Activated naive CD8-positive, alpha-beta T cell treated with anti-CD3 and anti-CD28 coated beads for 36 hours (primary cell): ENCODE measurements around the gene ZGPAT. TPM values are rescaled to one million over a fixed set of nuclear protein-coding genes. Genes with fewer than 3 reads are reported as not detected.
"Not testable (repeated sequence)": the region's sequence is repeated elsewhere in the genome, so short reads cannot be mapped to it uniquely, and the experiment has no call there.

Experiments
- DNase-seq: peaks from one replicate; pipeline ENCODE4 v3.0.0; 2021
- H3K27ac Mint-ChIP-seq: one replicate; pipeline ENCODE4 v1.8.0; 2022; ENCODE audit warnings: mild to moderate bottlenecking, moderate library complexity, mixed read lengths
- H3K27me3 Mint-ChIP-seq: one replicate; pipeline ENCODE4 v1.8.0; 2022; ENCODE audit warnings: mild to moderate bottlenecking, mixed read lengths
- H3K36me3 Mint-ChIP-seq: one replicate; pipeline ENCODE4 v1.8.0; 2021; ENCODE audit warnings: mild to moderate bottlenecking, mixed read lengths
- H3K4me1 Mint-ChIP-seq: one replicate; pipeline ENCODE4 v1.8.0; 2021; ENCODE audit warnings: mixed read lengths
- H3K4me3 Mint-ChIP-seq: one replicate; pipeline ENCODE4 v1.8.0; 2022; ENCODE audit warnings: mild to moderate bottlenecking, moderate library complexity, mixed read lengths
- H3K9me3 Mint-ChIP-seq: one replicate; pipeline ENCODE4 v1.8.0; 2022; ENCODE audit warnings: mixed read lengths
- total RNA-seq, 2 experiments: library from RNA; stranded (reverse); gene quantifications; one replicate each; pipeline ENCODE4 v1.2.3, GENCODE V29; 2021

The ZGPAT gene
- total RNA-seq, 2 experiments from 2014 or later, result 22.0 to 22.1 TPM

DNA sequence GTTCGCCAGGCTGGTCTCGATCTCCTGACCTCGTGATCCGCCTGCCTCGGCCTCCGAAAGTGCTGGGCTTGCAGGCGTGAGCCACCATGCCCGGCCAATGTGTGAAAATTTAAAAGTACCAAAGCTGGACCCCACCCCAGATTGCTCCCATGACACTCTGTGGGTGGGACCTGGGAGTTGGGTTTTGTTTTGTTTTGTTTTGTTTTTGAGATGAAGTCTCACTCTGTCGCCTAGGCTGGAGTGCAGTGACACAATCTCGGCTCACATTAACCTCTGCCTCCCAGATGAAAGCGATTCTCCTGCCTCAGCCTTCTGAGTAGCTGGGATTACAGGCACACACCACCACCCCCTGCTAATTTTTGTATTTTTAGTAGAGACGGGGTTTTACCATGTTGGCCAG, 36.1 kb upstream of the ZGPAT start:
- H3K9me3 Mint-ChIP-seq, H3K27ac Mint-ChIP-seq: not testable (repeated sequence)
- H3K36me3 Mint-ChIP-seq, result peaks cover 12% of the 10 kb centered on the region

DNA sequence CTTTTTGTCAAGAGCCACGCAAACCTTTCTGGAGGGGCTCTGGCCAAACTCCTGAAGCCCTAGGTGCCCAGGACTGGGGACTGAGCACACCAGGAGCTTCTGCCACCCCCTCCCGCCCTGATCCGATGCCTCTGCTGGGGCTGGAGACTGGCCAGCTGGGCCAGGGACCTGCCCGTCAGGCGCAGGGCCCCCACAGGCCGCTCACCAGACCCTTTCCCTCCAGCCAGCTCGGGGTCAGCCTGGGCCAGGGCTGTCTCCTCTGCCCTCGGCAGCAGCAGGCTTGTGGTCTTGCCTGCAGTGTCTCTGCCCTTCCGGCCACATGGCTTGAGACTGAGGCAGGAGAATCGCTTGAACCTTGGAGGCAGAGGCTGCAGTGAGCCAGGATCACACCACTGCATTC, 35.2 kb upstream of the ZGPAT start:
- Mint-ChIP-seq H3K4me3 (no peak overlapping the region), H3K4me1 (no peaks in the 10 kb centered on the region), H3K9me3 (no peaks in the 10 kb centered on the region), H3K36me3 (peaks cover 14% of the 10 kb centered on the region), H3K27ac (no peak overlapping the region), H3K27me3 (no peaks in the 10 kb centered on the region)
- no peak for DNase-seq

More for the DNA sequence above, 36.1 kb upstream of the ZGPAT start:
- H3K4me3 Mint-ChIP-seq, DNase-seq, H3K4me1 Mint-ChIP-seq, H3K27me3 Mint-ChIP-seq: not testable (repeated sequence)

DNA sequence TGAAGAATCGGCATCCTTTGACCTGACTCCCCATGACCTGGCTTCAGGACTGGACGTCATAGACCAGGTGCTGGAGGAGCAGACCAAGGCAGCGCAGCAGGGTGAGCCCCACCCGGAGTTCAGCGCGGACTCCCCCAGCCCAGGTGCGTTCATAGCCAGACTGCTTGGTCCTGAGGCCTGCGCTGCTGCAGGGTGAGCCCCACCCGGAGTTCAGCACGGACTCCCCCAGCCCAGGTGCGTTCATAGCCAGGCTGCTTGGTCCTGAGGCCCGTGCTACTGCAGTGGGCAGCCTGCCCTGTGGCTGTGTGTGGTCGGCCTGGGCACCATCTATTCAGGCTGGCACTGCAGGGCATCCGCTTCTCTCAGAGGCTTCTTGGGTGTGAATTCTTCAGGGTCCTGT, 33.9 kb upstream of the ZGPAT start:
- no peaks in the 10 kb centered on the region for H3K4me1 Mint-ChIP-seq
- no peaks in the 10 kb centered on the region for H3K27me3 Mint-ChIP-seq
- peaks cover 17% of the 10 kb centered on the region for H3K36me3 Mint-ChIP-seq
- H3K4me3 Mint-ChIP-seq, result no peak overlapping the region
- no peak for DNase-seq
- no peaks in the 10 kb centered on the region for H3K9me3 Mint-ChIP-seq
- H3K27ac Mint-ChIP-seq, result no peak overlapping the region

DNA sequence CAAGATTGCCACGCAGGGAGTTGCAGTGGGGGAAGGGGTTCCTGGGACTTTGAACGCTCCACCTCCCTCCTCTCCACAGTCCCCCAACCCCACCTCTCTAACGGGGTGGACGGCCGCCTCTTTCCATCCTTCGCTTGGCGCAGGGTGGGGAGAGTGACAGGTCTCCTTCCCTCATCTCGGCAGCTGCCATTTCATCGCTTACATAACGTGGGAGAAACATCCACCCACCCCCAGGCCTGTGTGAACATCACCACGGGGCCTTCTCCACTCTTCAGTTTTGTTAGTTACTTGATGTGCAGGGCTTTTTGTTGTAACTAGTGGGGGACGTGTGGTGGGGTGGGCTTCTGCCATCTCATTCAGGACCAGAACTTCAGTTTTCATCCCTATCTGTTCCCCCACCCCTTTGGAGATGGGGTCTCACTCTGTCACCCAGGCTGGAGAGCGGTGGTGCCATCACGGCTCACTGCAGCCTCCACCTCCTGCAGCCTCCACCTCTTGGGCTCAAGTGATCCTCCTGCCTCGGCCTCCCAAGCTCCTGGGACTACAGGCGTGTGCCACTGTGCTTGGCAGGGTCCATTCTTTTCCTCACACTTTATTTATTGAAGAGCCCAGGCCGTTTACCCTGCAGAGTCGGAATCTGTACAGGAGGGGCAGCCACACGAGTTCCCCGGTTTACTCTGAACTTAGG, 32.0 kb upstream of the ZGPAT start:
- no peaks in the 10 kb centered on the region for H3K9me3 Mint-ChIP-seq
- H3K27ac Mint-ChIP-seq, result no peak overlapping the region
- no peaks in the 10 kb centered on the region for H3K27me3 Mint-ChIP-seq
- no peak overlapping the region for H3K4me3 Mint-ChIP-seq
- no peaks in the 10 kb centered on the region for H3K4me1 Mint-ChIP-seq
- peaks cover 11% of the 10 kb centered on the region for H3K36me3 Mint-ChIP-seq
- no peak for DNase-seq

DNA sequence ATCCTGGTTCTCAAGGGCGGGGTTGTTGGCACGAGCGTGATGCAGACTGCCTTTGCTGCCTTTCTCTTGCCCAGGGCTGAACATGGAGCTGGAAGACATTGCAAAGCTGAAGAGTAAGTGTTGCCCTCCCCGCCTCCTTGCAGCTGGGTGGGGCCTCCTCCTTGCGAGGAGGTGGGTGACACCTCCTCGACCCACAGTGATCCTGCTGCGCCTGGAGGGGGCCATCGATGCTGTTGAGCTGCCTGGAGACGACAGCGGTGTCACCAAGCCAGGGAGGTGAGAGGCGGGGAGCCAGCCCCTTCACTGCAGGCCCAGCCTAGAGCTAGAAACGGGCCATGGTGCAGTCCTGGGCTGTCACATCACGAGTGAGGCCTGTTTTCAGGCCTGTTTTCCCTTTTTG, 29.8 kb upstream of the ZGPAT start:
- Mint-ChIP-seq H3K27me3 (no peaks in the 10 kb centered on the region), H3K4me3 (no peak overlapping the region), H3K27ac (no peak overlapping the region), H3K4me1 (peaks cover 3% of the 10 kb centered on the region), H3K9me3 (no peaks in the 10 kb centered on the region), H3K36me3 (peaks cover 11% of the 10 kb centered on the region)
- no peak for DNase-seq

DNA sequence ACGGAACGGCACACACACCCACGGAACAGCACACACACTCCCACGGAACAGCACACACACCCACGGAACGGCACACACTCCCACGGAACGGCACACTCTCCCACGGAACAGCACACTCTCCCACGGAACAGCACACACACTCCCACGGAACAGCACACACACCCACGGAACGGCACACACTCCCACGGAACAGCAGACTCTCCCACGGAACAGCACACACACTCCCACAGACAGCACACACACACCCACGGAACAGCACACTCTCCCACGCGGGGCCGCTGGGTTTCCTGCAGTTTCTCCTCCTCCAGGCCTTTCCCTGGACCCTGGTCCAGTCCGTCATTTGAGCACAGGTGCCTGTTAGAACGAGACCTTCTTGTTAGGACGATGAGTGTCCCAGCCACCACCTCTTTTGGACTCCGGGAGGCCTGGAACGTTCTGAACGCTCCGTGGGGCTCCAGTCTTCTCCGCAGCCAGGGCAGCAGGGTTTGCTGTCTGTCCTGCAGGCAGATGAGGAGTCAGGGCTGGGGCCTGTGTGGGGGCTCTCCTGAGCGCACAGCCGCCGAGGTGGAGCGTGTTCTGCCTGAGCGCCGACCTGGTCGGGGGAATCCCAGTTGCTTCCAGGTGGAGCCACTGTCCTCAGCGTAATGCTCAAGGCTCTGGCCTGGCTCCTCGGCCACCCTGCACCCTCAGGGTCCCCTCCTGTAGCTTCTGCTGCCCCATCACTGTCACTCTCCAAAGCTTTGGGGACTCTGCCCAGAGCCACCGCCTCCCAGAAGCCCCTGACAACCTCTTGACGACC, 29.0 kb upstream of the ZGPAT start:
- H3K4me1 Mint-ChIP-seq, result peaks cover 3% of the 10 kb centered on the region
- DNase-seq, result no peak
- no peaks in the 10 kb centered on the region for H3K9me3 Mint-ChIP-seq
- peaks cover 12% of the 10 kb centered on the region for H3K36me3 Mint-ChIP-seq
- no peak overlapping the region for H3K27ac Mint-ChIP-seq
- H3K27me3 Mint-ChIP-seq, result no peaks in the 10 kb centered on the region
- H3K4me3 Mint-ChIP-seq, result no peak overlapping the region

DNA sequence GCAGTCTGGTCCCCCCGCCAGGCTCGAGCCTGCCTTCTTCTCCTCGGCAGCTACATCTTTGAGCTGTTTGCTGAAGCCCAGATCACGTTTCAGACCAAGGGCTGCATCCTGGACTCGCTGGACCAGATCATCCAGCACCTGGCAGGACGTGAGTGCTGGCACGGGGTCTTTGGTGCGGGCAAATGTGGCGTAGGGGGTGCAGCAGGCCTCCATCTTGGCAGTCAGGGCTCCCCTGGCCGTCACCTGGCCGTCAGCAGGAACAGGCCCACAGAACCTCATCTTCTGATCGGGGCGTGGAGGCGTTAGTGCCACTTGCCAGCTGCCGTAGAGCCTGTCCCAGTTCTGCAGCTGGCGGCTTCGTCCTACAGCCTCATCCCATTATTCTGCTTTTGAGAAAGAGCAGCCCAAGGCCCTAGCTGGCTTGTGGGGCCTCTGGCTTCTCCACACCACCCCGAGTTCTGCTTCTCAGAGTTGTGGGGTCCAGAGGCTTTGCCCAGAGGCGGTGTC, 28.0 kb upstream of the ZGPAT start:
- DNase-seq, result no peak
- H3K36me3 Mint-ChIP-seq, result peaks cover 12% of the 10 kb centered on the region
- no peak overlapping the region for H3K4me3 Mint-ChIP-seq
- no peaks in the 10 kb centered on the region for H3K9me3 Mint-ChIP-seq
- no peaks in the 10 kb centered on the region for H3K27me3 Mint-ChIP-seq
- H3K4me1 Mint-ChIP-seq, result peaks cover 3% of the 10 kb centered on the region
- H3K27ac Mint-ChIP-seq, result no peak overlapping the region

DNA sequence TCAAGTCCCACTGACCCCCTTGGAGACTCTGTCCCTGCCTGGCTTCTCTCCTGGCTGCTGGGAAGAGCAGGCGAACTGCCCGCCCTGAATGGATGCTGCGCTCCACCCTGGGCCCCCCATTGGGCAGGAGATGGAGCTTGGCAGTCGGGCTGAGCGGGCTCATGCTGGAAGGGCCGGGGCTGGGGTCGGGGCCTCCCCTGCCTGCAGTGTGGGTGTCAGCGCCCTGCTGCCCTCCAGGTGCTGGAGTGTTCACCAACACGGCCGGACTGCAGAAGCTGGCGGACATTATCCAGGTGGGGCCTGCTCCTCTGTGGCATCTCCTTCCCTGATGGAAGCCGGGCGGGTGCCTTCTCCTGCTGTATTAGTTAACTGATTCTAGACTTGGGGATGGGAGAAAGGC, 27.4 kb upstream of the ZGPAT start:
- Mint-ChIP-seq H3K27me3 (no peaks in the 10 kb centered on the region), H3K36me3 (peaks cover 12% of the 10 kb centered on the region), H3K4me1 (peaks cover 3% of the 10 kb centered on the region), H3K4me3 (no peak overlapping the region), H3K9me3 (no peaks in the 10 kb centered on the region), H3K27ac (no peak overlapping the region)
- no peak for DNase-seq

DNA sequence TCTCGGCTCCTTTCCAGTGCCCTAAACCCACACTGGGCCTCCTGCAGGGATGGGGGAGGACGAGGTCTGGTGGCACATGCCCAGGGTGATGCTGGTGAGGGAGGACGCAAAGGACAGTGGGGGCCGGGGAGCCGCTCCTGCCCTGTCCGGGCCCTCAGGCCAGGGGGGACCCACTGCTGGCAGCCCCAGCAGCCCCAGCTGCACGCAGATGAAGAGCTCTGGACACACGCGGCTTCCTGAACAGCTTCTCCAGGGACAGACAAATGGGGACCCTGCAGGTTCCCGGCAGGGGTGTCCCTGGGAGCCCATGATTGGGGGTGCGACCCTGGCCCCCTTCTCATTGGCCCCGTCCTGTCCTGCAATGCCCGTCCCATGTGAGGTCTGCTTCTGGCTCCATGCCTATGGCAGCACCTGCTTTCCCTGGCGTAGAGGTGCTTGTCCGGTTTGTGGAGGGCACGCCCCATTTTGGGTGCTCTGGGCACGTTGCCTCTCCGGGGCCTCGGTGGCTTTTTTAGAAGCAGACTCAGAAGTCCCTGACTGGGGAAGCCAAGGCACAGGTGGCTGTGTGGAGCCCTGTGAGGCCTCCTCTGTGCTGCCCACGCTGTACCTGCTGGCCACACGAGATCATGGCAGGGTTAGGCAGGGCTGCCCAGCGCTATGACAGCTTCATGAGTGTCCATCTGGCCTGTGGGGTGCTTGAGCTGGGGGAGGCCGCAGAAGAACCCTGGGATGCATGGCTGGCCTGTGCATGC, 26.8 kb upstream of the ZGPAT start:
- peaks cover 12% of the 10 kb centered on the region for H3K36me3 Mint-ChIP-seq
- no peak for DNase-seq
- H3K27ac Mint-ChIP-seq, result no peak overlapping the region
- no peaks in the 10 kb centered on the region for H3K9me3 Mint-ChIP-seq
- peaks cover 3% of the 10 kb centered on the region for H3K4me1 Mint-ChIP-seq
- no peak overlapping the region for H3K4me3 Mint-ChIP-seq
- H3K27me3 Mint-ChIP-seq, result no peaks in the 10 kb centered on the region

DNA sequence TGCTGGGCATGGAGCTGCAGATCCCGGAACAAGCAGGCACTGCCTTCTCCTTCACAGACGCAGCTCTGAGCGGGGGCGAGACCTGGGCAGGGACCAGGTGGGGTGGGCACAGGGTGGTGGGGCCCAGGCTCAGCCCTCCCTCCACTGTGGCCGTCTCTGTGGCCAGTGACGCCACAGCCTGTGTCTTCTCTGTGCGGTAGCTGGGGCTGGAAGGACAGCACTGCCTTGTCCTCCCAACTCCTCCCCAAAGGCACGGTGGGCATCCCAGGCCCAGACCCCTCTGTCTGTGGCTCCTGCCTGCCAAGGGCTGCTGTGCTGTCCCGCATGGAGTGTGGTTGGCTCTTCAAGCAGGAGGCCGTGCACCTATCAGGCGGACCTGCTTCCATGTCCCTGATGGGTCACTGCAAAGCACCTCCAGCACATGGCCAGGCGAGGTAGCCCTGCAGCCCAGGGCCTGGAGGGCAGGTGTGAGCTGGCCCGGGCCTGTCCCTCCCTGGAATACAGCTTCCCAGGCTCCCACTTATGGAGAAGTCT, 26.2 kb upstream of the ZGPAT start:
- Mint-ChIP-seq H3K4me1 (peaks cover 3% of the 10 kb centered on the region), H3K27me3 (no peaks in the 10 kb centered on the region), H3K36me3 (peaks cover 12% of the 10 kb centered on the region), H3K27ac (no peak overlapping the region), H3K9me3 (no peaks in the 10 kb centered on the region), H3K4me3 (no peak overlapping the region)
- DNase-seq, result no peak

DNA sequence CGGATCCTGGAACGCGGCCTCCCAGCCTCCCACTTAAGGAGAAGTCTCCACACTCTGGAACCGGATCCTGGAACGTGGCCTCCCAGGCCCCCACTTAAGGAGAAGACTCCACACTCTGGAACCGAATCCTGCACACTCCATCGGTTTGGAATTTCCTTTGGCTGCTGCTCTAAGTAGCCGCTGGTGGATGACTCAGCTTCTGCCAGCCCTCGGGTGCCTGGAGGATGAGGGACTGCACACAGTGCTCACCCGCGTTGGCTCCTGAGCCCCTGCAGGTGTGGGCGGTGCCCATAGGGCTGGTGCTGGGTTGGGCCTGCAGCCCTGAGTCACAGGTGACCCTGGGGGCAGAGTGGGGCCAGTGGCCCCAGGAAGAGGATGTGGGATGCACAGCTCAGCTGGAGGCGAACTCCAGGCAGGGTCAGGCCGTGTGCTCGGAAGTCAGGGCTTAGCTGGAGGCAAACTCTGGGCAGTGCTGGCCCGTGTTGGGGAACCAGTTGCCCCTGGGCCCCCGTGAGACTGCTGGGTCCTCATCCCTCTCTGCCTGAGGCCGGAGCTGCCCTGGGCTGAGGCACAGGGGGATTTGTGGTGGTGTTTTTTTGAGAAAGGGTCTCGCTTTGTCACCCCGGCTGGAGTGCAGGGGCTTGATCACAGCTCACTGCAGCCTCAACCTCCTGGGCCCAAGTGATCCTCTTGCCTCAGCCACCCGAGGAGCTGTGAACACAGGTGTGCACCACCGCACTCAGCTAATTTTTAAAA, 25.3 kb upstream of the ZGPAT start:
- H3K4me3 Mint-ChIP-seq, result no peak overlapping the region
- no peaks in the 10 kb centered on the region for H3K27me3 Mint-ChIP-seq
- no peaks in the 10 kb centered on the region for H3K9me3 Mint-ChIP-seq
- DNase-seq, result no peak
- peaks cover 5% of the 10 kb centered on the region for H3K4me1 Mint-ChIP-seq
- H3K36me3 Mint-ChIP-seq, result peaks cover 10% of the 10 kb centered on the region
- no peak overlapping the region for H3K27ac Mint-ChIP-seq

DNA sequence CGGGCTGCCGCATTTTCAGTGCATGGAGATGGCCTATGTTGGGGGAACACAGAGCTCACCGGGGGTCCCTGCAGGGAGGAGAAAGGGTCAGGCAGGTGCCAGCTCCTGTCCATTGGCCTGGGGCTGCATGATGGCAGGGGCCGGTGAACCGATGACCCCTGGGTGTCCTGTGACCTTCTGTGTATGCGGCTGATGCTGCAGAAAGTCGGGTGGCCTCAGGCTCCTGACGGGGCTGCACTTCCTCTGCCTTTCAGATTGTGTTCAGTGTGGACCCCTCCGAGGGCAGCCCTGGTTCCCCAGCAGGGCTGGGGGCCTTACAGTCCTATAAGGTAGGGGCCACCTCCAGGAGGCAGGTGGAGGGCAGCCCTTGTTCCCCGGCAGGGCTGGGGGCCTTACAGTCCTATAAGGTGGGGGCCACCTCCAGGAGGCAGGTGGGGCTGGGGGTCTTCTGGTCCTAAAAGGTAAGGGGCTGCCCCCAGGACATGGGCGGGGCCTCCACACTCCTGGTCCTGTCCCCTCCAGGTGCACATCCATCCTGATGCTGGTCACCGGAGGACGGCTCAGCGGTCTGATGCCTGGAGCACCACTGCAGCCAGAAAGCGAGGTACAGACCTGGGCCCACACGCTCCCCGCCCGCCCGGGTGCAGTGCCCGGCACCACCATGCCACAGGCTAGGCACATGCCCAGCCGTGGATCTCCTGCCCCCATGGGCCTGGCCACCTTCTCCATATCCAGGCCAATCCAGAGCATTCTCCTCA, 22.4 kb upstream of the ZGPAT start:
- no peak overlapping the region for H3K4me3 Mint-ChIP-seq
- H3K27ac Mint-ChIP-seq, result no peak overlapping the region
- peaks cover 3% of the 10 kb centered on the region for H3K36me3 Mint-ChIP-seq
- no peaks in the 10 kb centered on the region for H3K27me3 Mint-ChIP-seq
- DNase-seq, result no peak
- peaks cover 5% of the 10 kb centered on the region for H3K4me1 Mint-ChIP-seq
- no peaks in the 10 kb centered on the region for H3K9me3 Mint-ChIP-seq

DNA sequence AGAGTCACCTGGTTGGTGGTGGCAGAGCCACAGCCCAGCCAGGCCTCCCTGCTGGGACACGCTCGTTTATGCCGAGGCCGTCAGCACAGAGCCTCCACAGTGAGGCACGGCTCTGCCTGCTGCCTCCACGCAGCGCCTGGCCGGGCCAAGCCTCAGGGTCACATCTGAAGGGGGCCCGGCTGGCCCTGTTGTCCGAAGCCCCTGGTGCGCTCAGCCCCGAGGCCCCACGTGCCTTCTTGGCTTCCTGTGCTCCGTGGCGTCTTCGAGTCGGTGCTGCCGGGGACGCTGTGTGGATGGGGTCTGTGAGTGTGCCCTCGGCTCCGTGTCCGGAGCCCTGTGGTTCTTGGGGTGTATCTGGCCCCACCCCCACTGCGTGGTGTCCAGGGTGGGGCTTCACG, 21.7 kb upstream of the ZGPAT start:
- peaks cover 5% of the 10 kb centered on the region for H3K4me1 Mint-ChIP-seq
- H3K27ac Mint-ChIP-seq, result peak overlapping the region; percentile 60
- H3K4me3 Mint-ChIP-seq, result no peak overlapping the region
- H3K9me3 Mint-ChIP-seq, result no peaks in the 10 kb centered on the region
- H3K36me3 Mint-ChIP-seq, result peaks cover 3% of the 10 kb centered on the region
- no peaks in the 10 kb centered on the region for H3K27me3 Mint-ChIP-seq
- no peak for DNase-seq
